Smooth muscle cell (in vitro differentiated cells): ENCODE data around the gene RARB. TPM values are rescaled to one million over a fixed set of nuclear protein-coding genes. Genes with fewer than 3 reads are reported as not detected.

Experiments used
- DNase-seq: peaks from one replicate; lab custom pipeline; 2025; ENCODE audit not compliant: unreplicated experiment; lab: John Stamatoyannopoulos, UW
- H2AFZ ChIP-seq: fragments of 200-600 bp; sonication (generic); 2 replicates; pipeline ENCODE4 v1.6.0; 2016; ENCODE audit warnings: antibody characterized with exemption, low read depth, mild to moderate bottlenecking
- H3F3A ChIP-seq: fragments of 200-600 bp; sonication (generic); 2 replicates; pipeline ENCODE4 v1.6.0; 2017; ENCODE audit warnings: antibody characterized with exemption, low read depth
- H3K27ac ChIP-seq: fragments of 200-600 bp; sonication (generic); 2 replicates; pipeline ENCODE4 v1.5.1; 2016; ENCODE audit warnings: low read depth, mild to moderate bottlenecking
- H3K27me3 ChIP-seq: fragments of 200-600 bp; sonication (generic); 2 replicates; pipeline ENCODE4 v1.6.1; 2016; ENCODE audit warnings: low read depth, mild to moderate bottlenecking
- H3K36me3 ChIP-seq: fragments of 200-600 bp; sonication (generic); 2 replicates; pipeline ENCODE4 v1.5.1; 2016; ENCODE audit warnings: low read depth
- H3K4me1 ChIP-seq: fragments of 200-600 bp; sonication (generic); 2 replicates; pipeline ENCODE4 v1.5.1; 2016; ENCODE audit warnings: low read depth
- H3K4me2 ChIP-seq: fragments of 200-600 bp; sonication (generic); 2 replicates; pipeline ENCODE4 v1.6.0; 2016; ENCODE audit warnings: mild to moderate bottlenecking
- H3K4me3 ChIP-seq: fragments of 200-600 bp; sonication (generic); 2 replicates; pipeline ENCODE4 v1.5.1; 2016; ENCODE audit warnings: mild to moderate bottlenecking
- H3K79me2 ChIP-seq: fragments of 200-600 bp; sonication (generic); 2 replicates; pipeline ENCODE4 v1.6.0; 2016; ENCODE audit warnings: low read depth, mild to moderate bottlenecking
- H3K9ac ChIP-seq: fragments of 200-600 bp; sonication (generic); 2 replicates; pipeline ENCODE4 v1.6.0; 2016; ENCODE audit warnings: low read depth
- H3K9me3 ChIP-seq: fragments of 200-600 bp; sonication (generic); replicated peaks from 2 replicates; pipeline ENCODE4 v1.5.1; 2016; ENCODE audit warnings: low read depth
- H4K20me1 ChIP-seq: fragments of 200-600 bp; sonication (generic); 2 replicates; pipeline ENCODE4 v1.6.0; 2016; ENCODE audit warnings: low read depth
- WGBS: methylation state at CpG from one replicate; pipeline ENCODE4 v1.1.7; 2016; ENCODE audit warnings: low lambda C conversion rate; 5-methylcytosine and 5-hydroxymethylcytosine counted together
- polyA plus RNA-seq: library from polyadenylated mRNA; unstranded; fragments of >200 nt; fragmentation: Nextera tagmentation; extraction: Ambion mirVana; gene quantifications from 2 replicates; pipeline ENCODE4 v1.2.1, GENCODE V29; 2016
- total RNA-seq: library from RNA; depleted of rRNA; stranded (reverse); fragments of >200 nt; gene quantifications from 2 replicates; pipeline ENCODE4 v1.2.3, GENCODE V29; 2014
- TF ChIP-seq, protein P1 (sequence below): fragments of 200-600 bp; sonication (generic); IDR thresholded peaks from 2 replicates; pipeline ENCODE4 v1.5.1; 2017; ENCODE audit warnings: borderline replicate concordance, mild to moderate bottlenecking, antibody characterized with exemption; ENCODE audit not compliant: insufficient read depth, poor library complexity, severe bottlenecking

RARB gene
- total and polyA plus RNA-seq, 2 experiments from 2014 or later: 88.1 to 106 TPM

DNA sequence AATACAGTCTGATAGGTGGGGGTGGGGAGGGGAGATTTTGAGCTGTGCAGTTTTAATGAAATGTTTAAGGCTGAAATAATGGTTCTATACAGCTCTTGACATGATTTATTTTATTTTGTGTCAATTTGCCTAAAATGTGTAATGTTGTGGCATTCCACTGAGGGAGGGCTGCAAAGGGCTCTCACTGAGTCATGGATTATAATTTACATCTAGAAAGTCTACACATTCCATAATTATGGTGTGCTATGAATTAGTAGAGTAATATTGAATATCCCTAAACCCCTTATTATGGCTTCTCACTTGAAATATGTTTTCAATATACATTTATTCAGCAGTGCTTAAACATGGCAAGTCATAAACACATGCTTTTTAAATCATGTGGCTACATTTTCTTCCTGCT is 103.9 kb downstream of the RARB start:
- H3K4me1 ChIP-seq: peaks cover 12% of the 10 kb centered on the region
- H3K27me3 ChIP-seq: no peaks in the 10 kb centered on the region
- DNase-seq: no peak

GRCh38 chr3:25532431-25533162 is 104.5 kb downstream of the RARB start:
- peaks cover 7% of the 10 kb centered on the region for H3K4me1 ChIP-seq
- H3K27me3 ChIP-seq: no peaks in the 10 kb centered on the region
- peaks cover 13% of the 10 kb centered on the region for H4K20me1 ChIP-seq
- H3K27ac ChIP-seq: no peak overlapping the region
- peaks cover 9% of the 10 kb centered on the region for H3F3A ChIP-seq
- TF ChIP-seq, protein P1, sequence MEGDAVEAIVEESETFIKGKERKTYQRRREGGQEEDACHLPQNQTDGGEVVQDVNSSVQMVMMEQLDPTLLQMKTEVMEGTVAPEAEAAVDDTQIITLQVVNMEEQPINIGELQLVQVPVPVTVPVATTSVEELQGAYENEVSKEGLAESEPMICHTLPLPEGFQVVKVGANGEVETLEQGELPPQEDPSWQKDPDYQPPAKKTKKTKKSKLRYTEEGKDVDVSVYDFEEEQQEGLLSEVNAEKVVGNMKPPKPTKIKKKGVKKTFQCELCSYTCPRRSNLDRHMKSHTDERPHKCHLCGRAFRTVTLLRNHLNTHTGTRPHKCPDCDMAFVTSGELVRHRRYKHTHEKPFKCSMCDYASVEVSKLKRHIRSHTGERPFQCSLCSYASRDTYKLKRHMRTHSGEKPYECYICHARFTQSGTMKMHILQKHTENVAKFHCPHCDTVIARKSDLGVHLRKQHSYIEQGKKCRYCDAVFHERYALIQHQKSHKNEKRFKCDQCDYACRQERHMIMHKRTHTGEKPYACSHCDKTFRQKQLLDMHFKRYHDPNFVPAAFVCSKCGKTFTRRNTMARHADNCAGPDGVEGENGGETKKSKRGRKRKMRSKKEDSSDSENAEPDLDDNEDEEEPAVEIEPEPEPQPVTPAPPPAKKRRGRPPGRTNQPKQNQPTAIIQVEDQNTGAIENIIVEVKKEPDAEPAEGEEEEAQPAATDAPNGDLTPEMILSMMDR: peak; percentile 57
- H3K9ac ChIP-seq: no peak overlapping the region
- H3K36me3 ChIP-seq: no peaks in the 10 kb centered on the region
- peaks cover 43% of the 10 kb centered on the region for H3K79me2 ChIP-seq
- no peak overlapping the region for H3K4me2 ChIP-seq
- WGBS: 84% methylated on average over 3 of the region's 3 CpGs
- no peak for DNase-seq
- H3K9me3 ChIP-seq: no peaks in the 10 kb centered on the region
- no peak overlapping the region for H2AFZ ChIP-seq
- no peak overlapping the region for H3K4me3 ChIP-seq

More for the DNA sequence above, 103.9 kb downstream of the RARB start:
- H3F3A ChIP-seq: peaks cover 8% of the 10 kb centered on the region
- no peak overlapping the region for H3K4me3 ChIP-seq
- TF ChIP-seq, protein P1: no peak
- H3K9me3 ChIP-seq: no peaks in the 10 kb centered on the region
- H3K9ac ChIP-seq: no peak overlapping the region
- no peak overlapping the region for H3K4me2 ChIP-seq
- no peak overlapping the region for H2AFZ ChIP-seq
- H4K20me1 ChIP-seq: peaks cover 13% of the 10 kb centered on the region
- H3K79me2 ChIP-seq: peaks cover 41% of the 10 kb centered on the region
- H3K36me3 ChIP-seq: no peaks in the 10 kb centered on the region
- no peak overlapping the region for H3K27ac ChIP-seq

DNA sequence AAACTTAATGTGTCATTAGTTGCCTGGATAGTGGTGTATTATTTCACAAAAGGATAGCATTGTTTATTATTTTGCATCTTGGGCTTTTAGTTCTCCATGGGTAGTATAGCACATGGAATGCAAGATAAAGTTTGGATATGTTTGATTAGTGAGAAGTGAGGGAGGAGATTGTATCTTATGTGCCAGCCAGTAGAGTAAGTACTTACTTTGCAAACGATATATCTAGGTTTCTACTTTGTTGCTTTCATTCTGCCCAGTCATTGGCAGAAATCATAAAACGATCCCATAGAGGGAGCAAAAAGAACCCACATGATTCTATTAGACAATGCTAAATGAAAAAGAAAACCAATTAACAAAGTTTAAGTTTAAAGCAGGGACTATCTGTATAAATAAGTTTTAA is 105.3 kb downstream of the RARB start:
- TF ChIP-seq, protein P1: no peak

GRCh38 chr3:25534007-25534406 is 105.9 kb downstream of the RARB start:
- Histone ChIP-seq H3K27me3 (no peaks in the 10 kb centered on the region), H3K27ac (no peak overlapping the region), H3K36me3 (no peaks in the 10 kb centered on the region), H3K4me3 (no peak overlapping the region), H2AFZ (no peak overlapping the region), H3K9me3 (no peaks in the 10 kb centered on the region), H3K9ac (no peak overlapping the region), H4K20me1 (peaks cover 27% of the 10 kb centered on the region), H3F3A (peaks cover 16% of the 10 kb centered on the region), H3K4me1 (no peaks in the 10 kb centered on the region), H3K79me2 (peaks cover 43% of the 10 kb centered on the region), H3K4me2 (no peak overlapping the region)
- no peak for DNase-seq
- TF ChIP-seq, protein P1: no peak
- 100% methylated on average over 1 of the region's 1 CpG for WGBS

More for the DNA sequence above, 105.3 kb downstream of the RARB start:
- Histone ChIP-seq H3K9ac (no peak overlapping the region), H3K27me3 (no peaks in the 10 kb centered on the region), H3K4me3 (no peak overlapping the region), H2AFZ (no peak overlapping the region), H3K9me3 (no peaks in the 10 kb centered on the region), H3K4me2 (no peak overlapping the region), H3K27ac (no peak overlapping the region), H3K36me3 (no peaks in the 10 kb centered on the region), H3K79me2 (peaks cover 43% of the 10 kb centered on the region), H4K20me1 (peaks cover 21% of the 10 kb centered on the region), H3K4me1 (no peaks in the 10 kb centered on the region), H3F3A (peaks cover 16% of the 10 kb centered on the region)
- DNase-seq: no peak
- WGBS: 81% methylated on average over 2 of the region's 2 CpGs
